Upper lobe of left lung (tissue), 6 donors: ENCODE data around the gene CHD9. TPM values are rescaled to one million over a fixed set of nuclear protein-coding genes. Genes with fewer than 3 reads are reported as not detected.
A peak's percentile ranks its signal among the peaks of the same experiment; 100 is the strongest.

ENCODE experiments used
- ATAC-seq, 2 donors: fragments of 200-7000 bp; cut with Tn5 transposase; one replicate each; pipeline ENCODE4 v1.9.1; 2022; ENCODE audit warnings: mild to moderate bottlenecking in 2 of 2, moderate library complexity in 2 of 2; ENCODE audit not compliant: low FRiP score in 2 of 2
- DNase-seq, 2 donors: peaks; one replicate each; pipeline ENCODE4 v3.0.0-alpha.2; 2019 to 2020
- H3K27ac ChIP-seq, 4 donors: fragments of 200-600 bp; sonication (generic); one replicate each; pipeline ENCODE4 v1.5.1; 2016 to 2019
- H3K27me3 ChIP-seq, 4 donors: fragments of 200-600 bp; sonication (generic); one replicate each; pipeline ENCODE4 v1.5.1; 2017 to 2019
- H3K36me3 ChIP-seq, 4 donors: fragments of 200-600 bp; sonication (generic); one replicate each; pipeline ENCODE4 v1.5.1; 2016 to 2019
- H3K4me1 ChIP-seq, 4 donors: fragments of 200-600 bp; sonication (generic); one replicate each; pipeline ENCODE4 v1.5.1; 2018 to 2019
- H3K4me3 ChIP-seq, 4 donors: fragments of 200-600 bp; sonication (generic); one replicate each; pipeline ENCODE4 v1.5.1; 2017 to 2019; ENCODE audit warnings: mild to moderate bottlenecking in 2 of 4, moderate library complexity in 1 of 4
- H3K9me3 ChIP-seq, 4 donors: fragments of 200-600 bp; sonication (generic); one replicate each; pipeline ENCODE4 v1.5.1; 2018 to 2019
- EP300 ChIP-seq, 4 donors: sonication (generic); formaldehyde crosslinking; IDR thresholded peaks; one replicate each; pipeline ENCODE4 v1.5.1; 2017; ENCODE audit warnings: antibody characterized with exemption in 4 of 4, control low read depth in 2 of 4
- POLR2A ChIP-seq, 4 donors: fragments of 450-650 bp; IDR thresholded peaks; one replicate each; pipeline ENCODE4 v1.5.1; 2016 to 2017; ENCODE audit warnings: antibody characterized with exemption in 4 of 4, mild to moderate bottlenecking in 2 of 4
- POLR2AphosphoS5 ChIP-seq, 2 donors: sonication (generic); formaldehyde crosslinking; IDR thresholded peaks; one replicate each; pipeline ENCODE4 v1.5.1; 2017; ENCODE audit warnings: antibody characterized with exemption in 2 of 2
- WGBS, 2 donors: methylation state at CpG; one replicate each; pipeline ENCODE4 v1.1.5; 2017 to 2018; 5-methylcytosine and 5-hydroxymethylcytosine counted together
- total RNA-seq, 6 donors: library from RNA; depleted of rRNA in 4 of 6; stranded (reverse); fragments of >200 nt in 4 of 6; gene quantifications; one replicate each; pipeline versions ENCODE4 v1.1.0 to v1.2.1, GENCODE V29; 2016 to 2021
- TF ChIP-seq, protein P1 (sequence below), 6 experiments: fragments of 450-650 bp in 4 of 6; fragments of 200-600 bp in 2 of 6; sonication (generic) in 2 of 6; IDR thresholded peaks; one replicate each; pipeline ENCODE4 v1.5.1; 2016 to 2019; ENCODE audit warnings: antibody characterized with exemption in 6 of 6
- donor health status: DM: no; HTN: no; CAD: no; lungs with moderate emphysema.
- donor health status: DM: no; HTN: yes; CAD: no; lungs with severe emphysema.

The CHD9 gene
- total RNA-seq, 6 donors from 2014 or later, result 55.6 to 98.8 (median 68.3) TPM

GRCh38 chr16:53201900-53202299 is 147.1 kb downstream of the CHD9 start:
- Histone ChIP-seq H3K4me3 (no peak overlapping the region), H3K4me1 (no peaks in the 10 kb centered on the region), H3K27ac (no peak overlapping the region), H3K27me3 (no peaks in the 10 kb centered on the region), H3K9me3 (no peaks in the 10 kb centered on the region), H3K36me3 (no peaks in the 10 kb centered on the region)
- WGBS, 2 donors, result 96 to 100% methylated on average over 1 of the region's 1 CpG
- no peak for ATAC-seq
- TF ChIP-seq POLR2AphosphoS5 (IDR thresholded peaks at IDR 0.05), result no peak
- TF ChIP-seq, protein P1, sequence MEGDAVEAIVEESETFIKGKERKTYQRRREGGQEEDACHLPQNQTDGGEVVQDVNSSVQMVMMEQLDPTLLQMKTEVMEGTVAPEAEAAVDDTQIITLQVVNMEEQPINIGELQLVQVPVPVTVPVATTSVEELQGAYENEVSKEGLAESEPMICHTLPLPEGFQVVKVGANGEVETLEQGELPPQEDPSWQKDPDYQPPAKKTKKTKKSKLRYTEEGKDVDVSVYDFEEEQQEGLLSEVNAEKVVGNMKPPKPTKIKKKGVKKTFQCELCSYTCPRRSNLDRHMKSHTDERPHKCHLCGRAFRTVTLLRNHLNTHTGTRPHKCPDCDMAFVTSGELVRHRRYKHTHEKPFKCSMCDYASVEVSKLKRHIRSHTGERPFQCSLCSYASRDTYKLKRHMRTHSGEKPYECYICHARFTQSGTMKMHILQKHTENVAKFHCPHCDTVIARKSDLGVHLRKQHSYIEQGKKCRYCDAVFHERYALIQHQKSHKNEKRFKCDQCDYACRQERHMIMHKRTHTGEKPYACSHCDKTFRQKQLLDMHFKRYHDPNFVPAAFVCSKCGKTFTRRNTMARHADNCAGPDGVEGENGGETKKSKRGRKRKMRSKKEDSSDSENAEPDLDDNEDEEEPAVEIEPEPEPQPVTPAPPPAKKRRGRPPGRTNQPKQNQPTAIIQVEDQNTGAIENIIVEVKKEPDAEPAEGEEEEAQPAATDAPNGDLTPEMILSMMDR (IDR thresholded peaks at IDR 0.05), result no peak
- no peak for DNase-seq

DNA sequence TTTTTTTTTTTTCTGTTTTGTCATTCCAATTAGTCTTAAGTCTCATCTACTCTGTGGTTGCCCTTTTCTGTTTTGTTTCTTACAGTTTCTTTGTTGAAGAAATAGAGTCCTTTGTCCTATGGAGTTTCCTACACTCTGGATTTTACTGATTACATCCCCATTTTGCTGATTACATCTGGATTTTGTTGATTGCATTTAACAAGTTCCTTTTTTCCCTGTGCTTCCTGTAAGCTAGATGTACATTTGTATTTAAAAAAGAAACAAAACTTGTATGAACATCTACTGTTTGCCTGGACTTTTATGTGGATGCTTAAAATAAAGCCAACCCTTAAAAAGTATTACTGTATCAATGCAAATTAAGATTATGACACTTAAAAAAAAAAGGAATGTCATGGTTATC is 147.6 kb downstream of the CHD9 start:
- Histone ChIP-seq H3K9me3 (no peaks in the 10 kb centered on the region), H3K4me1 (peaks cover 0 to 3% (median 1%) of the 10 kb centered on the region in 4 donors), H3K27me3 (no peaks in the 10 kb centered on the region), H3K27ac (no peak overlapping the region), H3K4me3 (no peak overlapping the region), H3K36me3 (no peaks in the 10 kb centered on the region)
- ATAC-seq (no peak), DNase-seq (no peak)
- TF ChIP-seq POLR2AphosphoS5 (IDR thresholded peaks at IDR 0.05) (no peak), POLR2A (IDR thresholded peaks at IDR 0.05) (no peak), EP300 (IDR thresholded peaks at IDR 0.05) (no peak)
- TF ChIP-seq, protein P1 (IDR thresholded peaks at IDR 0.05), result no peak

DNA sequence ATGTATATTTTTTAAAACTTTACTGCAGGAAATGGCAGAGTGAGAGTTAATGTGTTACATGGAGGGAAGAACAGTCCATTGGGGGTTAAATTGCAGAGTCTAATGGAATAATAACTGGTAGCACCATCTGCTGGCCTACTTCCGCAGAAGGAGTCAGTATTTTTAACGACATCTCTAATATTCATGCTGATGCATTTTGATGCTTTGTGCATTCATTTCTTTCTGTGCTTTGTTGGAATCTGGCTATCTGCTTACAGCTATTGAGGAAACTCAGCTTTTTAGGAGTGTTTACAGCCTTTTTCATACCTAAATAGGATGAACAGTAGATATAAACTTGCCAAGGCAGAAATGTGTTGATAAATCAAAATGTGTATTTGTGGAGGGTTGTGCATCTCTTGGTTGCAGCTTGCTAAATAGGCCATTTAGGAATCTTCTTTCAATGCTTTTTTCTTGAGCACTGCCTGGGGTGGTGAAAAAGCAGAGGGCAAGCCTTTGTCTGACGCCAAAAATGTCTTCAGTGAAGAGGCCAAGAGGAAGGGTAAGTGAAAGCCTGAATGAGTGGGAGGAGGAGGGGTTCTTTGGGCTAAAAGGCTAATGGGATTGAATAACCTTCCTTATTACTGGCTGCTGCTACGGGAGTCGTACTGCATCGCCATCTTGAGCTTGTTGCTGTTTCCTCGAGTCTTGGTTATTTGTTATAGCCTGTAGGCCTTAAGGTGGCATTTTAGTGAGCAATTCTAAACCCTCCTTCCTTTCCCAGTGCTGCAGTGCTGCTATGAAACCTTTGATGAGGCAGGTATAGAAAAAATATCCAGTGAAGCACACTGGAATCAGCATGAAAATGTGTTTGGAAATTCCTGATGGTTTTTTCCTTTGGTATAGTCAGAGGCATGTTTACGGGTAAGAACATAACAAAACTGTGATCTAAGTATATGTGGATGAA is 153.3 kb downstream of the CHD9 start:
- peaks cover 29 to 50% (median 39%) of the 10 kb centered on the region in 4 donors for H3K4me1 ChIP-seq
- peak in 1 of 2 donors; percentile 68 for DNase-seq
- H3K9me3 ChIP-seq, result no peaks in the 10 kb centered on the region

DNA sequence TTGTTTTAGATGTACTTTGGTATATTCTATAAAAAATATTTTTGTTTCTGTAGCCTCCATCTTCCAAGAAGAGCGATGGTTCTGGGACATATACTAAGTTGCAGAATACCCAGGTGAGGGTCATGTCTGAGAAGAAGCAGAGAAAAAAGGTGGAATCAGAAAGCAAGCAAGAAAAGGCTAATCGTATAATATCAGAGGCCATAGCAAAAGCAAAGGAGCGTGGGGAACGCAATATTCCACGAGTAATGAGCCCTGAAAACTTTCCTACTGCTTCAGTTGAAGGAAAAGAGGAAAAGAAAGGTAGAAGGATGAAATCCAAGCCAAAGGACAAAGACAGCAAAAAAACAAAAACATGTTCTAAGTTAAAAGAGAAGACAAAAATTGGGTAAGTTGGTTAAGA is 154.6 kb downstream of the CHD9 start:
- Histone ChIP-seq H3K9me3 (no peaks in the 10 kb centered on the region), H3K27me3 (no peaks in the 10 kb centered on the region), H3K36me3 (no peaks in the 10 kb centered on the region), H3K4me3 (peak overlapping the region in 3 of 4 donors; percentile 35 to 54 (median 41)), H3K4me1 (peaks cover 32 to 56% (median 44%) of the 10 kb centered on the region in 4 donors), H3K27ac (peak overlapping the region; percentile 82 to 91 (median 86))
- no peak for ATAC-seq
- 8 to 10% methylated on average over 5 of the region's 5 CpGs for WGBS, 2 donors
- TF ChIP-seq, protein P1 (IDR thresholded peaks at IDR 0.05), result no peak
- TF ChIP-seq POLR2AphosphoS5 (IDR thresholded peaks at IDR 0.05) (no peak), POLR2A (IDR thresholded peaks at IDR 0.05) (no peak), EP300 (IDR thresholded peaks at IDR 0.05) (no peak)
- no peak for DNase-seq

More for the DNA sequence above, 153.3 kb downstream of the CHD9 start:
- peak; percentile 95 to 96 for ATAC-seq
- H3K36me3 ChIP-seq, result no peaks in the 10 kb centered on the region
- H3K4me3 ChIP-seq, result peak overlapping the region in 3 of 4 donors; percentile 35 to 54 (median 41)
- TF ChIP-seq, protein P1 (IDR thresholded peaks at IDR 0.05), result peak in 5 of 6 experiments; percentile 9 to 73 (median 62)
- TF ChIP-seq EP300 (IDR thresholded peaks at IDR 0.05) (no peak), POLR2AphosphoS5 (IDR thresholded peaks at IDR 0.05) (peak in 1 of 2 donors; percentile 18), POLR2A (IDR thresholded peaks at IDR 0.05) (peak in 2 of 4 donors; percentile 38 to 56)
- H3K27ac ChIP-seq, result peak overlapping the region; percentile 82 to 91 (median 86)
- WGBS, 2 donors, result 2 to 3% methylated on average over 8 of the region's 8 CpGs
- no peaks in the 10 kb centered on the region for H3K27me3 ChIP-seq
